ENCODE measurements around the gene KIAA1328.

Gene KIAA1328

DNA sequence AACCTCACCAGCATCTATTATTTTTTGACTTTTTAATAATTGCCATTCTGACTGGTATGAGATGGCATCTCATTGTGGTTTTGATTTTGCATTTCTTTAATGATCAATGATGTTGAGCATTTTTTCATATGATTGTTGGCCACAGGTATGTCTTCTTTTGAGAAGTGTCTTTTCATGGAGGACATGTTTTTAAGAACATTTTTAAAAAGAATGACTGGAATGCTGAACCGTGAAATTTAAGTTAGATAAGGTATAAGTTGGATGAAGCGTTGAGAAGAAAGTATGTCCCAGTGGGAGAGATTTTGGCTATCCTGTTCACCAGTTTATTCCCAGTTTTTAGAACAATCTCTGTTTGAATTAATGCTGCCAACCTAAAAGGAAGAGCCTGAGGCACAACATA lies 370.8 kb downstream of the KIAA1328 start:
- TF ChIP-seq, protein P1, sequence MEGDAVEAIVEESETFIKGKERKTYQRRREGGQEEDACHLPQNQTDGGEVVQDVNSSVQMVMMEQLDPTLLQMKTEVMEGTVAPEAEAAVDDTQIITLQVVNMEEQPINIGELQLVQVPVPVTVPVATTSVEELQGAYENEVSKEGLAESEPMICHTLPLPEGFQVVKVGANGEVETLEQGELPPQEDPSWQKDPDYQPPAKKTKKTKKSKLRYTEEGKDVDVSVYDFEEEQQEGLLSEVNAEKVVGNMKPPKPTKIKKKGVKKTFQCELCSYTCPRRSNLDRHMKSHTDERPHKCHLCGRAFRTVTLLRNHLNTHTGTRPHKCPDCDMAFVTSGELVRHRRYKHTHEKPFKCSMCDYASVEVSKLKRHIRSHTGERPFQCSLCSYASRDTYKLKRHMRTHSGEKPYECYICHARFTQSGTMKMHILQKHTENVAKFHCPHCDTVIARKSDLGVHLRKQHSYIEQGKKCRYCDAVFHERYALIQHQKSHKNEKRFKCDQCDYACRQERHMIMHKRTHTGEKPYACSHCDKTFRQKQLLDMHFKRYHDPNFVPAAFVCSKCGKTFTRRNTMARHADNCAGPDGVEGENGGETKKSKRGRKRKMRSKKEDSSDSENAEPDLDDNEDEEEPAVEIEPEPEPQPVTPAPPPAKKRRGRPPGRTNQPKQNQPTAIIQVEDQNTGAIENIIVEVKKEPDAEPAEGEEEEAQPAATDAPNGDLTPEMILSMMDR (IDR thresholded peaks at IDR 0.05; ENCODE audit: low read depth, low read length), result no peak

DNA sequence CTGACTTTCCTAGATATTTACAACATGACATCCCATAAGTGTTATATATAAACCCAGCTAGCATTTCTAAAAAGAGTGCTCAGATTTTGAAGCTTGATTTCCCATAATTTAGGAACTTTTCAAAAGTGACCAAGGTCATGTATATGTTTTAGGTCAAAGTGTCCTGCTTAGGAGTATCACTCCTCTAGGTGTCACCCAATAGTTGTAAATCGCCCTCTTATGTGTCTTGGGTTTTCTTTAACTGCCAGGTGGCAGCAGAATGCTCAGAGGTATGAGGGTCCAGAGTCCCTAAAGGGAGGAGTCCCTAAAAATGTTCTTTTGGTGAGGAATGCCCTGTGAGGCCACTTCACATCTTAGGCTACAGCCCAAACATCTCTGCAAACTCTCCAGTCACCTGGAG lies 378.4 kb downstream of the KIAA1328 start:
- TF ChIP-seq, protein P1 (IDR thresholded peaks at IDR 0.05; ENCODE audit: low read depth, low read length), result no peak
- DNase-seq, result no peak
- Histone ChIP-seq H3K4me1 (no peaks in the 10 kb centered on the region), H3K36me3 (no peaks in the 10 kb centered on the region), H3K4me3 (ENCODE audit: low read depth, low read length) (no peak overlapping the region), H3K9me3 (no peaks in the 10 kb centered on the region), H3K27me3 (no peaks in the 10 kb centered on the region)

More for the DNA sequence above, 370.8 kb downstream of the KIAA1328 start:
- no peaks in the 10 kb centered on the region for H3K36me3 ChIP-seq
- H3K27me3 ChIP-seq, result no peaks in the 10 kb centered on the region
- no peak overlapping the region for H3K4me3 ChIP-seq (ENCODE audit: low read depth, low read length)
- no peaks in the 10 kb centered on the region for H3K9me3 ChIP-seq
- no peak for DNase-seq
- no peaks in the 10 kb centered on the region for H3K4me1 ChIP-seq

DNA sequence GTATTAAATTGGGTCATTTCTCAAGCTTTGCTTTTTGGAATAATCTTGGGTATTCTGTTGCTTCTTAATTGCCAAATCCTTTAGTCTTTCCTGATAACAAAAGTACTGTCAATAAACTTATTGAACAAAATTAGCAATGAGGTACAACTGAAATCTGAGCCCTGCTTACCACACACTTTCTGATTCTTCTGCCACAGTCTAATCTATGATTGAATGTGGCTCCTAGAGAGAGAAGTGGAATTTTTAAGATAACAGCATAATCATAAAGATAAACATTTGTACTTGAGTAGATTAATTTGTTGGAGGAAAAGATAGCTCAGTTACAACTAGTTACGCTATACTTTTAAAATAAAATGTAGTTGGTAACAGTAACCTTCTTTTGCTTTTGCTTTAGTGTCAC lies 381.9 kb downstream of the KIAA1328 start:
- Histone ChIP-seq H3K27me3 (no peaks in the 10 kb centered on the region), H3K4me1 (no peaks in the 10 kb centered on the region), H3K36me3 (no peaks in the 10 kb centered on the region), H3K9me3 (no peaks in the 10 kb centered on the region), H3K4me3 (ENCODE audit: low read depth, low read length) (no peak overlapping the region)
- TF ChIP-seq, protein P1 (IDR thresholded peaks at IDR 0.05; ENCODE audit: low read depth, low read length), result no peak
- no peak for DNase-seq

DNA sequence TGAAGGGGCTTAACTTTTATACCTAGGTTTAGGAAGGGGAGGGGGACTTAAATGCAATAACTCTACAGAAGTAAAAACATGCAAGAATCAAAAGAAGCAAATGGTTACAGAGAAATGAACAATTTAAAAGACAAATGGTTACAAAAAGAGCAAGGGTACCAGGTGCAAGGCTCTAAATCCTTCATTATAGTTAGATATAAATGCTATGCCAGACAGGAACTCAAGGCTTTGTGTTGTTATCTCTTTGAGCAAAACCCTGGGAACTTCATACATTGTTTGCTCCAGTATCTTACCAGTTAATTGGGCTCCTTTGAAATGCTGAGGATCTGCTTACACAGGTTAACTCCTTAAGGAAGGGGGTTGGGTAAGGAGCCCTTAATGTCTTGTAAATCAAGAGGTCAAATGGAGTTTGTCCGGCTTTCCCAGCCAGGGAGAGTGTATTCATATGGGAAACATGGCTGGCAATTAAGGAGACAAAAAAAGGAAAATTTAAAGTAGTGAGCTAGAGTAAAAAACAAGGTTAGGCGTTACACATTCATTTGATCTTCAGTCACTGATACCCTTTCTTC lies 389.2 kb downstream of the KIAA1328 start:
- no peak for DNase-seq

DNA sequence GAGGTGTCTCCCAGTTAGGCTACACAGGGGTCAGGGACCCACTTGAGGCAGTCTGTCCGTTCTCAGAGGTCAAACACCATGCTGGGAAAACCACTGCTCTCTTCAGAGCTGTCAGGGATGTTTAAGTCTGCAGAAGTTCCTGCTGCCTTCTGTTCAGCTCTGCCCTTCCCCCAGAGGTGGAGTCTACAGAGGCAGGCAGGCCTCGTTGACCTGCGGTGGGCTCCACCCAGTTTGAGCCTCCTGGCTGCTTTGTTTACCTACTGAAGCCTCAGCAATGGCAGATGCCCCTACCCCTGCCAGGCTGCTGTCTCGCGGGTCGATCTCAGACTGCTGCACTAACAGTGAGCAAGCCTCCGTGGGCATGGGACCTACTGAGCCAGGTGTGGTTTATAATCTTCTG lies 390.3 kb downstream of the KIAA1328 start:
- no peak for DNase-seq
- TF ChIP-seq, protein P1 (IDR thresholded peaks at IDR 0.05; ENCODE audit: low read depth, low read length), result no peak
- Histone ChIP-seq H3K27me3 (no peaks in the 10 kb centered on the region), H3K9me3 (no peaks in the 10 kb centered on the region), H3K36me3 (no peaks in the 10 kb centered on the region), H3K4me3 (ENCODE audit: low read depth, low read length) (no peak overlapping the region), H3K4me1 (no peaks in the 10 kb centered on the region)

More for the DNA sequence above, 389.2 kb downstream of the KIAA1328 start:
- Histone ChIP-seq H3K4me1 (no peaks in the 10 kb centered on the region), H3K4me3 (ENCODE audit: low read depth, low read length) (no peak overlapping the region), H3K9me3 (no peaks in the 10 kb centered on the region), H3K36me3 (no peaks in the 10 kb centered on the region), H3K27me3 (no peaks in the 10 kb centered on the region)
- TF ChIP-seq, protein P1 (IDR thresholded peaks at IDR 0.05; ENCODE audit: low read depth, low read length), result no peak

DNA sequence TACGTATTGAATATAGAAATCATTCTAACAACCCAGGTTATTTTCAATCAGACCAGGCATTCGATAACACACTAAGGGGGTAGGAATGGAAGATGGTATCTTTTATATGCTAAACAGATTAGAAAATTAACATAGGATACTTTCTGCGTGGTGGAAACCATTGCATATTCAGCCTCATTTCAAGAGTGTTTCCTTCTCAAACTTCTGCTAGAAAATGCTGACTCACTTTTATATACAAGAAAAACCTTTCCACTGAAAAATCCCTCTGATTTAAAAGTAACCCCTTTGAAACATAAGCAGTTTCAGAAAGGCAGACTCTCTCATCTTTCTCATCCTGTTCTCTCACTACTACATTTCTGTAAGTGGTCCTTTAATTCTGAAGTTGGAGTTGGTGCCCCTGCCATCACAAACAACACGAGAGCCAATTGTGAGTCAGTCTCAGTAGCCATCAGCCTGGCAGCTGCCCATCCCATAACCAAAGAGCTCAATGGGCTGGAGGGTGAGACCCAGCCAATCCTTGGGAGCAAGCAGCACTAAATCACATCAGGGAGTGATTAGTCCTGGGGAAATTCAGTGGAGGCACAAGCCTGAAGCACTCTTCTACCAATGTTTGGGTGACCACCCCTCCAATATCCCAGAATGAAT lies 393.5 kb downstream of the KIAA1328 start:
- no peak for DNase-seq
- H3K4me1 ChIP-seq, result no peaks in the 10 kb centered on the region
- H3K27me3 ChIP-seq, result no peaks in the 10 kb centered on the region
- no peaks in the 10 kb centered on the region for H3K36me3 ChIP-seq
- no peaks in the 10 kb centered on the region for H3K9me3 ChIP-seq
- TF ChIP-seq, protein P1 (IDR thresholded peaks at IDR 0.05; ENCODE audit: low read depth, low read length), result no peak
- H3K4me3 ChIP-seq (ENCODE audit: low read depth, low read length), result no peak overlapping the region

Data from BE2C (cell line).